ENCODE data around the gene CYTL1.

- TF ChIP-seq, protein P1, sequence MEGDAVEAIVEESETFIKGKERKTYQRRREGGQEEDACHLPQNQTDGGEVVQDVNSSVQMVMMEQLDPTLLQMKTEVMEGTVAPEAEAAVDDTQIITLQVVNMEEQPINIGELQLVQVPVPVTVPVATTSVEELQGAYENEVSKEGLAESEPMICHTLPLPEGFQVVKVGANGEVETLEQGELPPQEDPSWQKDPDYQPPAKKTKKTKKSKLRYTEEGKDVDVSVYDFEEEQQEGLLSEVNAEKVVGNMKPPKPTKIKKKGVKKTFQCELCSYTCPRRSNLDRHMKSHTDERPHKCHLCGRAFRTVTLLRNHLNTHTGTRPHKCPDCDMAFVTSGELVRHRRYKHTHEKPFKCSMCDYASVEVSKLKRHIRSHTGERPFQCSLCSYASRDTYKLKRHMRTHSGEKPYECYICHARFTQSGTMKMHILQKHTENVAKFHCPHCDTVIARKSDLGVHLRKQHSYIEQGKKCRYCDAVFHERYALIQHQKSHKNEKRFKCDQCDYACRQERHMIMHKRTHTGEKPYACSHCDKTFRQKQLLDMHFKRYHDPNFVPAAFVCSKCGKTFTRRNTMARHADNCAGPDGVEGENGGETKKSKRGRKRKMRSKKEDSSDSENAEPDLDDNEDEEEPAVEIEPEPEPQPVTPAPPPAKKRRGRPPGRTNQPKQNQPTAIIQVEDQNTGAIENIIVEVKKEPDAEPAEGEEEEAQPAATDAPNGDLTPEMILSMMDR (IDR thresholded peaks at IDR 0.05; ENCODE audit: low read depth, low read length), result no peak
- TF ChIP-seq POLR2A (IDR thresholded peaks at IDR 0.05; ENCODE audit: extremely low read depth, insufficient read length) (no peak), MYC (IDR thresholded peaks at IDR 0.05; ENCODE audit: low read depth, low read length) (no peak)
Measured at GRCh38 chr4:5048721-5049120, 29.5 kb upstream of the CYTL1 start.

All from NB4 (cell line).